Smooth muscle cell (in vitro differentiated cells): ENCODE results near the gene LAMB3. TPM values are rescaled to one million over a fixed set of nuclear protein-coding genes. Genes with fewer than 3 reads are reported as not detected.

Source experiments
- DNase-seq: peaks from one replicate; lab custom pipeline; 2025; ENCODE audit not compliant: unreplicated experiment; lab: John Stamatoyannopoulos, UW
- H2AFZ ChIP-seq: fragments of 200-600 bp; sonication (generic); 2 replicates; pipeline ENCODE4 v1.6.0; 2016; ENCODE audit warnings: antibody characterized with exemption, low read depth, mild to moderate bottlenecking
- H3F3A ChIP-seq: fragments of 200-600 bp; sonication (generic); 2 replicates; pipeline ENCODE4 v1.6.0; 2017; ENCODE audit warnings: antibody characterized with exemption, low read depth
- H3K27ac ChIP-seq: fragments of 200-600 bp; sonication (generic); 2 replicates; pipeline ENCODE4 v1.5.1; 2016; ENCODE audit warnings: low read depth, mild to moderate bottlenecking
- H3K27me3 ChIP-seq: fragments of 200-600 bp; sonication (generic); 2 replicates; pipeline ENCODE4 v1.6.1; 2016; ENCODE audit warnings: low read depth, mild to moderate bottlenecking
- H3K36me3 ChIP-seq: fragments of 200-600 bp; sonication (generic); 2 replicates; pipeline ENCODE4 v1.5.1; 2016; ENCODE audit warnings: low read depth
- H3K4me1 ChIP-seq: fragments of 200-600 bp; sonication (generic); 2 replicates; pipeline ENCODE4 v1.5.1; 2016; ENCODE audit warnings: low read depth
- H3K4me2 ChIP-seq: fragments of 200-600 bp; sonication (generic); 2 replicates; pipeline ENCODE4 v1.6.0; 2016; ENCODE audit warnings: mild to moderate bottlenecking
- H3K4me3 ChIP-seq: fragments of 200-600 bp; sonication (generic); 2 replicates; pipeline ENCODE4 v1.5.1; 2016; ENCODE audit warnings: mild to moderate bottlenecking
- H3K79me2 ChIP-seq: fragments of 200-600 bp; sonication (generic); 2 replicates; pipeline ENCODE4 v1.6.0; 2016; ENCODE audit warnings: low read depth, mild to moderate bottlenecking
- H3K9ac ChIP-seq: fragments of 200-600 bp; sonication (generic); 2 replicates; pipeline ENCODE4 v1.6.0; 2016; ENCODE audit warnings: low read depth
- H3K9me3 ChIP-seq: fragments of 200-600 bp; sonication (generic); replicated peaks from 2 replicates; pipeline ENCODE4 v1.5.1; 2016; ENCODE audit warnings: low read depth
- H4K20me1 ChIP-seq: fragments of 200-600 bp; sonication (generic); 2 replicates; pipeline ENCODE4 v1.6.0; 2016; ENCODE audit warnings: low read depth
- WGBS: methylation state at CpG from one replicate; pipeline ENCODE4 v1.1.7; 2016; ENCODE audit warnings: low lambda C conversion rate; 5-methylcytosine and 5-hydroxymethylcytosine counted together
- polyA plus RNA-seq: library from polyadenylated mRNA; unstranded; fragments of >200 nt; fragmentation: Nextera tagmentation; extraction: Ambion mirVana; gene quantifications from 2 replicates; pipeline ENCODE4 v1.2.1, GENCODE V29; 2016
- total RNA-seq: library from RNA; depleted of rRNA; stranded (reverse); fragments of >200 nt; gene quantifications from 2 replicates; pipeline ENCODE4 v1.2.3, GENCODE V29; 2014
- TF ChIP-seq, protein P1 (sequence below): fragments of 200-600 bp; sonication (generic); IDR thresholded peaks from 2 replicates; pipeline ENCODE4 v1.5.1; 2017; ENCODE audit warnings: borderline replicate concordance, mild to moderate bottlenecking, antibody characterized with exemption; ENCODE audit not compliant: insufficient read depth, poor library complexity, severe bottlenecking

Gene LAMB3
- total and polyA plus RNA-seq, 2 experiments from 2014 or later: 17.0 to 24.0 TPM

DNA sequence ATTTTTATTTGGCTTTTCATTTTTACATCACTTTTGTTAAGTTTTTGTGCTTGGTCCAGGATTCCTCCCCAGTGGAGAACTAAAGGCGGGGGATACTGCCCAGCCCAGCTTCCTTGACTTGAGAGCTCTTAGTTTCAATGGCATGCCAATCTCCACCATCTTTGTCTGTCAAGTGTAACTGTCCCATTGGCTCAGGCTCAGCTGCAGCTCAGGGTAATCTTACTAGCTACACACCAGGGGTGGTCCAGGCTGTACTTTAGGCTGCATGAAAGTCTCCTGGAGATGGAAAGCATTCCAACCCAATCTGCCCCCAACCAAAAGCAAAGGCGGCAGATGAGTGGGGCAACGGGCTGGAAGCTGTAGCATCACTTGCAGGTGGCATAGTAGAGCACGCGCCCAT, 37.3 kb downstream of the LAMB3 start:
- Histone ChIP-seq H3K4me3 (no peak overlapping the region), H3K27ac (no peak overlapping the region), H3K9ac (no peak overlapping the region), H3K36me3 (no peaks in the 10 kb centered on the region), H3K4me2 (no peak overlapping the region), H4K20me1 (no peaks in the 10 kb centered on the region), H3K4me1 (no peaks in the 10 kb centered on the region), H3K27me3 (peaks cover 13% of the 10 kb centered on the region), H3K79me2 (no peaks in the 10 kb centered on the region), H3K9me3 (no peaks in the 10 kb centered on the region), H3F3A (no peaks in the 10 kb centered on the region), H2AFZ (no peak overlapping the region)
- no peak for DNase-seq
- TF ChIP-seq, protein P1, sequence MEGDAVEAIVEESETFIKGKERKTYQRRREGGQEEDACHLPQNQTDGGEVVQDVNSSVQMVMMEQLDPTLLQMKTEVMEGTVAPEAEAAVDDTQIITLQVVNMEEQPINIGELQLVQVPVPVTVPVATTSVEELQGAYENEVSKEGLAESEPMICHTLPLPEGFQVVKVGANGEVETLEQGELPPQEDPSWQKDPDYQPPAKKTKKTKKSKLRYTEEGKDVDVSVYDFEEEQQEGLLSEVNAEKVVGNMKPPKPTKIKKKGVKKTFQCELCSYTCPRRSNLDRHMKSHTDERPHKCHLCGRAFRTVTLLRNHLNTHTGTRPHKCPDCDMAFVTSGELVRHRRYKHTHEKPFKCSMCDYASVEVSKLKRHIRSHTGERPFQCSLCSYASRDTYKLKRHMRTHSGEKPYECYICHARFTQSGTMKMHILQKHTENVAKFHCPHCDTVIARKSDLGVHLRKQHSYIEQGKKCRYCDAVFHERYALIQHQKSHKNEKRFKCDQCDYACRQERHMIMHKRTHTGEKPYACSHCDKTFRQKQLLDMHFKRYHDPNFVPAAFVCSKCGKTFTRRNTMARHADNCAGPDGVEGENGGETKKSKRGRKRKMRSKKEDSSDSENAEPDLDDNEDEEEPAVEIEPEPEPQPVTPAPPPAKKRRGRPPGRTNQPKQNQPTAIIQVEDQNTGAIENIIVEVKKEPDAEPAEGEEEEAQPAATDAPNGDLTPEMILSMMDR: no peak
- 96% methylated on average over 5 of the region's 5 CpGs for WGBS

DNA sequence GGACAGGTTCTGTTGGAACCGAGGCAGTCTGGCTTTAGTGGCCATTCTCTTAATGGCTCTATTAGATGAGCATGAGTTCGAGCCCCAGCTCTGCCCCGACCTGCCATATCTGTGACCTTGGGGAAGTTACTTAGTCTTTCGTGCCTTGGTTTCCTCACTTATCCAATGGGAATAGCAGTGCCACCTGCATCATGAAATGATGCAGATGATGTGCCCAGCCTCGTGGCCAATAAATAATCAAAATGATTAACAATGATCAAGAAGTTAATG, 38.1 kb downstream of the LAMB3 start:
- no peak for DNase-seq
- no peak overlapping the region for H3K4me3 ChIP-seq
- no peak overlapping the region for H2AFZ ChIP-seq
- H3K27me3 ChIP-seq: peaks cover 13% of the 10 kb centered on the region
- no peaks in the 10 kb centered on the region for H3K4me1 ChIP-seq
- 91% methylated on average over 5 of the region's 5 CpGs for WGBS
- TF ChIP-seq, protein P1: no peak
- no peak overlapping the region for H3K4me2 ChIP-seq
- no peaks in the 10 kb centered on the region for H3F3A ChIP-seq
- no peaks in the 10 kb centered on the region for H3K9me3 ChIP-seq
- no peaks in the 10 kb centered on the region for H3K36me3 ChIP-seq
- no peak overlapping the region for H3K27ac ChIP-seq
- no peak overlapping the region for H3K9ac ChIP-seq
- no peaks in the 10 kb centered on the region for H4K20me1 ChIP-seq
- H3K79me2 ChIP-seq: no peaks in the 10 kb centered on the region

DNA sequence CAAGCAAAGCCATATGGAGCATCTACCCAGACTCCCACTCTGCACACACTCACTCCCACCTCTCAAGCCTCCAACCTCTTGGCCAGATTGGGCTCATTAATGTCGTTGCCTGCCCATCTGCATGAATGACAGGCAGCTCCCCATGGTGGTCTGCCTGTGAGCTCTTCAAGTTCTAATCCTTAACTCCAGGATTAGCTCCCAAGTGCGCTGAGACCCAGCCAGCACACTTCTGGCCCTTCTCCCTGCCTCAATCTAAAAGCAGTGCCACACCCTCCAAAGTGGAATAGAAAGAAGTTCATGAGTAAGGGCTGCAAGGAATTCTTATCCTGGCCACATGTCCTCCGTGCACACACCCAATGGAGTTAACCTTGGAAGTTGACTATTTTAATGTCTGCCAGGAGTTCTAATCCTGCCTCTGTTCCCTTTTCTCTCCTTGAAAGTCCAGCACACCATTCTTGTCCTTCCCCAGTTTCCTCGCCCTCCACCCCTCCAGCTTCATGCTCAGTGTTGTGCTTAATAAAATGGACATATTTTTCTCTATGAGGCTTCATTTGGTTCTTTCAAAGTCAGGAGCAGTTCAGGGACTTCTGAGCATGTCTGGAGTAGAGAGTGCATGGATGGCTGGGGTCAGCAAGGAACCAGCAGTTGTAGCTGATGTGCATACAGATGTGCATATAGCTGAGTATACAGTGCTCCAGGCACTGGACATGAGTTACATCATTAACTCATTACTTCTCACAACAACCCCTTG, 38.6 kb downstream of the LAMB3 start:
- no peak overlapping the region for H3K4me3 ChIP-seq
- H3K27me3 ChIP-seq: peaks cover 13% of the 10 kb centered on the region
- H3K4me1 ChIP-seq: no peaks in the 10 kb centered on the region
- H3K4me2 ChIP-seq: no peak overlapping the region
- no peak overlapping the region for H3K9ac ChIP-seq
- no peaks in the 10 kb centered on the region for H3K79me2 ChIP-seq
- no peaks in the 10 kb centered on the region for H3K9me3 ChIP-seq
- TF ChIP-seq, protein P1: no peak
- H3F3A ChIP-seq: no peaks in the 10 kb centered on the region
- H3K27ac ChIP-seq: no peak overlapping the region
- H4K20me1 ChIP-seq: no peaks in the 10 kb centered on the region
- H3K36me3 ChIP-seq: no peaks in the 10 kb centered on the region
- H2AFZ ChIP-seq: no peak overlapping the region
- WGBS: 85% methylated on average over 4 of the region's 4 CpGs
- no peak for DNase-seq

- Histone ChIP-seq H3K79me2 (no peaks in the 10 kb centered on the region), H3K27me3 (peaks cover 13% of the 10 kb centered on the region), H3K27ac (no peak overlapping the region), H3K36me3 (no peaks in the 10 kb centered on the region), H4K20me1 (no peaks in the 10 kb centered on the region), H3K9ac (no peak overlapping the region), H3K9me3 (no peaks in the 10 kb centered on the region), H3K4me1 (no peaks in the 10 kb centered on the region), H2AFZ (no peak overlapping the region), H3K4me3 (no peak overlapping the region), H3K4me2 (no peak overlapping the region), H3F3A (no peaks in the 10 kb centered on the region)
- no peak for DNase-seq
- TF ChIP-seq, protein P1: no peak
- 92% methylated on average over 12 of the region's 12 CpGs for WGBS
Measured at GRCh38 chr1:209612646-209613399, 39.4 kb downstream of the LAMB3 start.
